HG03159 (cell line): ENCODE data around the gene BPHL.
"Not testable (repeated sequence)": the region's sequence is repeated elsewhere in the genome, so short reads cannot be mapped to it uniquely, and the experiment has no call there.

Source experiments
- ATAC-seq: cut with Tn5 transposase; IDR thresholded peaks from one replicate; pipeline ENCODE4 v1.9.1; 2021; ENCODE audit warnings: mild to moderate bottlenecking, moderate library complexity; ENCODE audit not compliant: unreplicated experiment

BPHL gene

GRCh38 chr6:3176562-3177355 lies 58.2 kb downstream of the BPHL start:
- no peak for ATAC-seq

GRCh38 chr6:3178666-3179065 lies 60.2 kb downstream of the BPHL start:
- ATAC-seq, result not testable (repeated sequence)

DNA sequence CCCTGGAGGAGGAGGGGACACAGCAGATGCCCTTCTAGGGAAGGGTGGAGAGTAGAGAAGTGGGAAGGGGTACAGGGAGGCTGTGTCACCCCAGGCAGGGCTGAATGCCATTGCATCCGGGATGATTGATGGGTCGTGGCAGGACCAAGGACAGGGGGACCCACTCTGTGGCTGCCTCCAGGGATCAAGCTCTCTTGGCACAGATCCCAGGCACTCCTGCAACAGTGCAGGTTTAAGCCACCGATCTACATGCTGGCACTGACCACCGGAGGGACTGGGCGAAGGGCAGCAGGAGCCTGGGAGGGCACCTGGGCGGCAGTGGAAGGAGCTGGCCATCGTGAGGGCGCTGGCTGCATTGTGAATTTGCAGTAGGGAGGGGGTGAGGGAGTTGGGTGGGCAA lies 61.4 kb downstream of the BPHL start:
- ATAC-seq, result not testable (repeated sequence)

GRCh38 chr6:3181105-3181504 lies 62.6 kb downstream of the BPHL start:
- ATAC-seq, result no peak

- no peak for ATAC-seq
Measured at GRCh38 chr6:3183066-3183465, 64.6 kb downstream of the BPHL start.

DNA sequence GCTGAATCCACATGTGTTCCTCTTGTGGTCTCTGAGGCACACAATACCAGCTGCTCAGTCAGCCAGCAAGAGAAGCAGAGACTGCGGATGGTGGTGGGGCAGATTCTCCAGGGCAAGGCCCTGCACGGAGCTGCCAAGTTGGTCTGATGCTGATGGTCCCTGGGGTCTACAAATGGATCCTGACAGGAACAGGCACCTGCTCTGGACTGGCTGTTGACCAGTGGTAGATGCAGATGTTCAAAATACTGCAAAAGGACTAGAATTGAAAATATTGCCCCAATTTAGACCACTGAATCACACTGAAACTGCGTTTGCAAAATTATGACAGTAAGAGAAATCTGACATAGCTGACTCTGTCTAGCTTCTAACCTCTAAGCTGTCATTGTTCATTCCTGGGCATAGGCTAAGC lies 68.5 kb downstream of the BPHL start:
- ATAC-seq, result no peak

DNA sequence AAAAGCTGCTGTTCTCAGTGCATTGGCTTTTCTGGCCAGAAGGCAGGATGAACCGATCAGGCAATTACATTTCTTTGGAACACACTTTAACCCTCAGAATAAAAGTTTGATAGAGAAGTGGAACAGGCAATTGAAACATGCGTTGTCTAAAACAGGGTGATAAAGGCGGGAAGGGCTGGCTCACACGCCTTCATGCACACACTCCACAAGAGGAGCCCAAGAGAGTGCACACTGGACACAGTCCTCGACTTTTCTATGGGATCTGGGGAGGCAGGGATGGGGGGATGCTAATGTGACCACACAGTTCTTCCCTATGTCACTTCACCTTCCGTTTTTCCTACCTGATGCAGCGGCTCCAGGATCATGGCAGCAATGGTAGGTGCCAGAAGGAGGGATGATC lies 69.8 kb downstream of the BPHL start:
- ATAC-seq, result no peak

- ATAC-seq, result not testable (repeated sequence)
Measured at GRCh38 chr6:3189192-3189591, 70.7 kb downstream of the BPHL start.

DNA sequence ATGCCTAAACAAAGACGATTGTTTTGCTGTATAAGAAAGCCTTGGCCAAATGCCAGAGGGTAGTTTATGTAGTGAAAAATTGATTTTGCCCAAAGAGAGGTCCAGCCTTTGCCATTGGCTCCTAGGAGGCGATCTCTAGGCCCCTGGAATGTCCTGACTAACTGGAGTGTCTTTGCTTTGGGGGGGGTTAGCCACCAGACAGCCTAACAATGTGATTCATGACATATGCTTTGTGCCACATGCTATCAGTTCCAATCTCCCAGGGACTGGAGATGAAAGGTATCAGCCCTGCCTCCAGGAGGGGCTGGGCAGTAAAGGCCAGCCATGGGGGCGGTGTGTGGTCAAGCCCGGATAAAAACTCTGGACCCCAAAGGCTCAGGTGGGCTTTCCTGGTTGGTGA lies 71.5 kb downstream of the BPHL start:
- ATAC-seq, result no peak

DNA sequence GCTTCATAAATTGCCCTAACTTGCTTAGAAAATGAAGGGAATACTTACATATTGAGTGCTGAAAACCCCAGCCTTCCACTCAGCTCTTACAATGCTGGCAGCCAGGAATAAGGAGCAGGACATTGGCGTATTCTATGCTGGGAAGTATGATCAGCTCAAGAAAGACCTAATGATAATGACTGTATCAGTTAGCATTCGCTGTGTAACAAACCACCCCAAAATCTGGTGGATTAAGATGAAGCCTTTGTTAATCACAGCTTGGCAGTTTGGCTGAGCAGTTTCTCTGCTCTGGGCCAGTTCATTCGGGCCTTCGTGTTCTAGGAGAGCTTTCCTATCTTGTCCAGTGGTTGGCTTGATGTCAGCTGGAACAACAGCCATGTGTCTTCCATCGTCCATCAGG lies 72.3 kb downstream of the BPHL start:
- ATAC-seq, result no peak

DNA sequence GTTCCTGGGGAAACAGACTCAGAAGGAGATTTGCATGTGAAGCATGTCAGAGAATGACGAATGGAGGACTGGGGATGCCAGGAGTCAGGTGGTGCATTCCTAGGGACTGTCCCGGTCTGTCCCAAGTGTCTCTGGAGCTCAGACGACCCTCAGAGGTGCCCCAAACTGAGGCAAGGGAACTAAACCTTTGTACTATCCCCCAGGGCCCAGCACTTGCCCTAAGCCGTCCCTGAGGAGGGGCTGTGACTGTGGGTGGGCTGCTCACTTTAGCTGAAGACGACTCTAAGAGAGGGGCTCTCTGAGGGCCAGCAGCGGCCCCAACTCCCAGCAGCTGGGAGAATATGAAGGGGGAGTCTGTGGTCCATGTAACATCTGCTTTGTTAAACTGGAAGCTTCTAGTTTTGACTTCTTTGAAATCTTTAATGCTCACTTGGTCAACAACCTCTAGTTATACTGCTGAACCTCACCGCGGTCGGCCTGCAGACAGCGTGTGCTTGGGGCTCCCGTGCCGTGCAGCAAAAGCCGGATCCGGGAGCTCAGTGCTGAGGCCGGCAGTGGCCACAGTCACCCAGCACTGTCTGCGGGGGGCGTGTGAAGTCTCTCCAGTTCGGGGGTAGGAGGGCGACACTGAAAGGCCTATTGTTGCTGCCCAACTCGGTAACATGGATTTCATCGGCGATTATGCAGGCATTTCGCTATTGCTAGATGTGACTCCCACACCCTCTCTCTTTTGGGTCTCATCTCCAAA lies 74.8 kb downstream of the BPHL start:
- no peak for ATAC-seq

DNA sequence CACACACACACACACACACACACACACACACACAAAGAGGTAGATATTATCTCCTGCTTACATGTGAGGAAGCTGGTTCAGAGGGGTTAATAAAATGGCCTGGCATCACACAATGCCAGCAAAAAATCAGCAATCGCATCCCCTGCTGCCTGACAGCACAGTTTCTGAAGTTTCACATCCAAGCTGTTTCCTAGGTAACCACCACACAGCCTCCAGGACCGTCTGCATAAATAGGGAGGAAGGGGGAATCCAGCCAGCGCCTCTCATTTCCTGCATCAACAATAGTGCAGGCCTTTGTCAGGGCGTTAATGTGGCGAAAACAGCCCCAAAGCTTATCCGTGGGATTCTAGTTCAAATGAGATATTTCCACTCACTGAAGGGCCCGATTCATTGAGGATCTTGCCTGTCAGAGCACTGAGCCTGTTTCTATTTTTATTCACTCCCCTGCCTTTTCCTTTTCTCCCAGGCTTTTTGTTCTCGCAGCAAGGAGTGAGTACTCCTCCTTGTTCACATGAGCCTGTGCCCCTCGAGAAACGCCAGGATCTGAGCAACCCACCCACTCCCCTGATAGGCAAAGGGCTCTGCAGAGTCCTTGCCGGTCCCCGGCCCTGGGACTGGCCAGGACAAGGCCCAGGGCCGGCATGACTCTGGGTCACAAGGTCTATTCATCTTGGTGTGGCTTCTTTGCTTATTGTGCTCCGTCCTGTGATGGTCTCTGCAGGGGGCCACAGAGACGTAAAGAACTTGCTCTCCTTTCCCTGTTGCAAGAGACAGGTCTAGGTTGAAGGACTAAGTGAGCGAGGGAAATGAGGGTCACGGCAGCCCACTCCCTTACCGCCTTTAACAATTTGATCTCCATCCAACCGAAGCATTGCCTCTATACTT lies 76.3 kb downstream of the BPHL start:
- ATAC-seq, result no peak

DNA sequence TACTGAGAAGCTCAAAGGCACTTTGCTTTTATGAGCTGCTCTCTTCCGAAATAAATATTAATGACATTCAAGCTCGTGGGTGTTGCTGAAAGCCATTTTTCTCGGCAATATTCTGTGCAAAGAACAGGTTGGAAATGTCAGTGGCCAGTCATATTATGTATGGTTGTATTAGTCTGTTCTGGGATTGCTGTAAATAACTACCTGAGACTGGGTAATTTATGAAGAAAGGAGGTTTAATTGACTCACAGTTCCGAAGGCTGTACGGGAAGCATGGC lies 76.8 kb downstream of the BPHL start:
- no peak for ATAC-seq

- ATAC-seq, result no peak
Measured at GRCh38 chr6:3195695-3196497, 77.4 kb downstream of the BPHL start.

- no peak for ATAC-seq
Measured at GRCh38 chr6:3196770-3197169, 78.3 kb downstream of the BPHL start.

DNA sequence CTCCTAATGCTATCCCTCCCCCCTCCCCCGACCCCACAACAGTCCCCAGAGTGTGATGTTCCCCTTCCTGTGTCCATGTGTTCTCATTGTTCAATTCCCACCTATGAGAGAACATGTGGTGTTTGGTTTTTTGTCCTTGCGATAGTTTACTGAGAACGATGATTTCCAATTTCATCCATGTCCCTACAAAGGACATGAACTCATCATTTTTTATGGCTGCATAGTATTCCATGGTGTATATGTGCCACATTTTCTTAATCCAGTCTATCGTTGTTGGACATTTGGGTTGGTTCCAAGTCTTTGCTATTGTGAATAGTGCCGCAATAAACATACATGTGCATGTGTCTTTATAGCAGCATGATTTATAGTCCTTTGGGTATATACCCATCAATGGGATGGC lies 79.2 kb downstream of the BPHL start:
- ATAC-seq, result not testable (repeated sequence)

DNA sequence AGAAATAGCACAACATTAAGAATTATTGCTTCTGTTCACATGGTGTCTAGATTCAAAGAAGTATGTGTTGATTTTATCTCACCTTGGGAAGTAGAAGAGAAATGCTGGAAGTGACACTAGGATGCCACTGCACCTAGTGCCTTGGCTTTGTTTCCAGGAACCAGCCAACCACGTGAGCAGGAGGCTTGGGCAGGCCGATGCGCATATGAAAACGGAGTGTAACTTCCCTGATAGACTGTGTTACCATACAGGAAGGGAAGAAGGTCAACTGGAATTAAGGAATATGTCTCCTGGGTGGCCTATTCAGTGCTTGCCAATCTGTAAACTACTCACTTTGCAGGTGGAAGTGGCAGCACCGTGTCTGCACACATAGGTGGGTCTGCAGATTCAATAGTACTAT lies 80.9 kb downstream of the BPHL start:
- no peak for ATAC-seq

DNA sequence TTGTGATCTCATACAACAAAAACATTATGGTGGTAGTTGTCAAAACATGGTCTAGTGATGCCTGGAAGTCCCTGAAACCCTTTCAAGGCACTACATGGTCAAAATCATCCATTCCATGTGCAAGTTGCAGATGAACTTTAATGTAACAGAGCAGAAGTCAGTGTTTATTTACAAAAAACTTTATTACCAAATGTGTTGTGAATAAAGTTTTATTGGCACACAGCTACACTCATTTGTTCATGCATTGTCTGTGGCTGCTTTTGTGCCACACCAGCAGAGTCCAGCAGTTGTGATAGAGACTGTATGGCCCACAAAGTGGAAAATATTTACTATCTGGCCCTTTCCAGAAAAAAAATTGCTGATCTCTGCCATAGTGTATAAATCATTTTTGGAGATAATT lies 82.2 kb downstream of the BPHL start:
- no peak for ATAC-seq

- no peak for ATAC-seq
Measured at GRCh38 chr6:3201388-3201787, 82.9 kb downstream of the BPHL start.
